Suprapubic skin (tissue), 4 donors: ENCODE results near the gene ABLIM2.

ENCODE experiments used
- CTCF ChIP-seq, 2 donors: fragments of 200-600 bp in 1 of 2; fragments of 450-650 bp in 1 of 2; sonication (generic) in 1 of 2; IDR thresholded peaks; one replicate each; pipeline ENCODE4 v1.5.1; 2016 to 2019; ENCODE audit warnings: antibody characterized with exemption in 2 of 2, mild to moderate bottlenecking in 1 of 2, moderate library complexity in 1 of 2
- POLR2A ChIP-seq, 2 donors: fragments of 450-650 bp; IDR thresholded peaks; one replicate each; pipeline ENCODE4 v1.6.1; 2017; ENCODE audit warnings: antibody characterized with exemption in 2 of 2, mild to moderate bottlenecking in 2 of 2, moderate library complexity in 2 of 2
- POLR2AphosphoS5 ChIP-seq, 3 donors: sonication (generic); formaldehyde crosslinking; IDR thresholded peaks; one replicate each; pipeline ENCODE4 v1.6.1; 2017; ENCODE audit warnings: antibody characterized with exemption in 3 of 3

- TF ChIP-seq POLR2A (IDR thresholded peaks at IDR 0.05), result no peak
- no peak for TF ChIP-seq CTCF (IDR thresholded peaks at IDR 0.05)
- no peak for TF ChIP-seq POLR2AphosphoS5 (IDR thresholded peaks at IDR 0.05)
Observed at GRCh38 chr4:7938609-7939376, 219.8 kb downstream of the ABLIM2 start.
